Lower lobe of right lung (tissue), 2 donors: Measurements from ENCODE around the gene ZNF664. TPM values are rescaled to one million over a fixed set of nuclear protein-coding genes. Genes with fewer than 3 reads are reported as not detected.

Source experiments
- ATAC-seq, 2 donors: fragments of 200-7000 bp; cut with Tn5 transposase; one replicate each; pipeline ENCODE4 v1.9.1; 2020 to 2022; ENCODE audit warnings: mild to moderate bottlenecking in 2 of 2, moderate library complexity in 2 of 2
- DNase-seq: peaks from one replicate; pipeline ENCODE4 v3.0.0-alpha.2; 2020
- H3K27ac ChIP-seq: fragments of 200-600 bp; one replicate; pipeline ENCODE4 v1.8.0; 2022
- H3K27me3 ChIP-seq: fragments of 200-600 bp; one replicate; pipeline ENCODE4 v1.8.0; 2022; ENCODE audit warnings: low read depth
- H3K36me3 ChIP-seq: fragments of 200-600 bp; one replicate; pipeline ENCODE4 v1.8.0; 2022; ENCODE audit warnings: mild to moderate bottlenecking
- H3K4me1 ChIP-seq: fragments of 200-600 bp; one replicate; pipeline ENCODE4 v1.8.0; 2022
- H3K4me3 ChIP-seq: fragments of 200-600 bp; one replicate; pipeline ENCODE4 v1.8.0; 2022; ENCODE audit warnings: mild to moderate bottlenecking
- H3K9me3 ChIP-seq: fragments of 200-600 bp; one replicate; pipeline ENCODE4 v1.8.0; 2022
- intact Hi-C: fragments of 100-400 bp; cut with DNase I; formaldehyde crosslinking; loops from one replicate; pipeline ENCODE4 v1.11.0; 2022
- total RNA-seq: library from RNA; stranded (reverse); fragmentation: NEBNext Ultra II Directional; extraction: Animal tissue kit (Norgen Biotek cat#: 25700); gene quantifications from one replicate; pipeline ENCODE4 v1.2.1, GENCODE V29; 2021
- TF ChIP-seq, protein P1 (sequence below): fragments of 200-600 bp; IDR thresholded peaks from one replicate; pipeline ENCODE4 v1.8.0; 2022; ENCODE audit warnings: antibody characterized with exemption, mild to moderate bottlenecking
- donor health status: DM: no; HTN: yes; CAD: no; lungs with severe emphysema.

Gene ZNF664
- total RNA-seq, 1 donor from 2014 or later = 84.2 TPM

DNA sequence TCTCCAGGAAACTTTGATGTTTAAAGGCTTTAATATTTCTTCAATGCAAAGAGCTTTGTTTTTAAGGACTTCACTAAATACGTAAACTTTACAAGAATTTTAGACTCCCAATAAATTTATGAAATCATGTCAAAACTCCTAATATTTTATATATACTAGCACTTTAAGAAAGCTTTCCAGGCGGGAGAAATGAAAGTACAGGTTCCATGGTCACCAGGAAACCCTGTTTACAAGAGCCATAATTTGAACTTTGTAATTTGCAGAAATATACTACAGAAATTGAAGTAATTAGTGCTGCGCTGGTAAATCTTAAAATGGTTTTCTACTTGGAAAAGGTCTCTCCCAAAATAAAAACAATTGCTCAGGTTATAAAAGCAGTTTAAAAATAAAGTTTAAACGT lies 9.2 kb upstream of the ZNF664 start:
- Histone ChIP-seq H3K36me3 (no peaks in the 10 kb centered on the region), H3K9me3 (no peaks in the 10 kb centered on the region), H3K4me1 (no peaks in the 10 kb centered on the region), H3K27me3 (no peaks in the 10 kb centered on the region), H3K4me3 (no peak overlapping the region), H3K27ac (no peak overlapping the region)
- no peak for DNase-seq
- TF ChIP-seq, protein P1, sequence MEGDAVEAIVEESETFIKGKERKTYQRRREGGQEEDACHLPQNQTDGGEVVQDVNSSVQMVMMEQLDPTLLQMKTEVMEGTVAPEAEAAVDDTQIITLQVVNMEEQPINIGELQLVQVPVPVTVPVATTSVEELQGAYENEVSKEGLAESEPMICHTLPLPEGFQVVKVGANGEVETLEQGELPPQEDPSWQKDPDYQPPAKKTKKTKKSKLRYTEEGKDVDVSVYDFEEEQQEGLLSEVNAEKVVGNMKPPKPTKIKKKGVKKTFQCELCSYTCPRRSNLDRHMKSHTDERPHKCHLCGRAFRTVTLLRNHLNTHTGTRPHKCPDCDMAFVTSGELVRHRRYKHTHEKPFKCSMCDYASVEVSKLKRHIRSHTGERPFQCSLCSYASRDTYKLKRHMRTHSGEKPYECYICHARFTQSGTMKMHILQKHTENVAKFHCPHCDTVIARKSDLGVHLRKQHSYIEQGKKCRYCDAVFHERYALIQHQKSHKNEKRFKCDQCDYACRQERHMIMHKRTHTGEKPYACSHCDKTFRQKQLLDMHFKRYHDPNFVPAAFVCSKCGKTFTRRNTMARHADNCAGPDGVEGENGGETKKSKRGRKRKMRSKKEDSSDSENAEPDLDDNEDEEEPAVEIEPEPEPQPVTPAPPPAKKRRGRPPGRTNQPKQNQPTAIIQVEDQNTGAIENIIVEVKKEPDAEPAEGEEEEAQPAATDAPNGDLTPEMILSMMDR = no peak
- intact Hi-C loops = no loop called here
- ATAC-seq = no peak

DNA sequence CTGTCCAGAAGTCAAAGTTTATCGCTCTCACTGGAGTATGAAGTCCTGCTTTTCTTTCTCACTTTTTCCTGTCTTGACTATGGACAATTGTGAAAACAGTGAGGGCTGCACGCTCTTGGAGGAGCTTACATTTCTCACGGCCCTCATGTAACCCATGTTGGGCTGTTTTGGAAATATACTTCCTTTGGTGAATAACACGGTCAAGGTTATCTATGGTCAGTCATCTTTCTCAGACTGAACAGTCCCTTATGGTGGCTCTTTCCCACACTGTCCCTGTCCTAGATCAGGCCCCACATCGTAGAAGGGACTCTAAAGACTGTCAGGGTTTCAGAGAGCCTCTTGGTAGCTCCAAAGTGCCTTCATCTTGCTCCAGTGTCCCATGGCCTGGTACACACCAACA lies 7.6 kb upstream of the ZNF664 start:
- Histone ChIP-seq H3K27me3 (no peaks in the 10 kb centered on the region), H3K4me1 (peaks cover 13% of the 10 kb centered on the region), H3K4me3 (no peak overlapping the region), H3K36me3 (no peaks in the 10 kb centered on the region), H3K9me3 (no peaks in the 10 kb centered on the region), H3K27ac (no peak overlapping the region)
- TF ChIP-seq, protein P1 = no peak
- intact Hi-C loops = no loop called here
- ATAC-seq (no peak), DNase-seq (no peak)

DNA sequence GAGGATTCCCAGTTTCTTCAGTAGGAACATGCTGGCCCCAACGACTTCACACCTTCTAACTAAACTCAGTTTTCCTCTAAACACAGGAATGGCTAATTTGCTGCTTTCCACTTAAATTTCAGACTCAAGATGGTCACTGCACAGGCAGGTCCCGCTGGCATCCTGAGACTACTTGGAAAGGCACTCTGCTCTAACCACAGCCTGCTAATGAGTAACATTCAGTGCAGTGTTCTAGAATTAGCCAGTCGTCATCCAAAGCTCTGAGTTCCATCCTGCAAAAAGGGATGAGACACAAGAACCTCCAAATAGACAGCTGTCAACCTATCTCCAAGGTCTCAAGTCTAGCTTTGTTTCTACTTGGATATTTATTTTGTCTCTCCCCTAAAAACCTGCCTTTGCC lies 6.4 kb upstream of the ZNF664 start:
- Histone ChIP-seq H3K4me1 (peaks cover 20% of the 10 kb centered on the region), H3K36me3 (no peaks in the 10 kb centered on the region), H3K4me3 (no peak overlapping the region), H3K27me3 (no peaks in the 10 kb centered on the region), H3K9me3 (no peaks in the 10 kb centered on the region), H3K27ac (no peak overlapping the region)
- no peak for DNase-seq
- intact Hi-C loops = no loop called here
- no peak for ATAC-seq
- TF ChIP-seq, protein P1 = no peak

DNA sequence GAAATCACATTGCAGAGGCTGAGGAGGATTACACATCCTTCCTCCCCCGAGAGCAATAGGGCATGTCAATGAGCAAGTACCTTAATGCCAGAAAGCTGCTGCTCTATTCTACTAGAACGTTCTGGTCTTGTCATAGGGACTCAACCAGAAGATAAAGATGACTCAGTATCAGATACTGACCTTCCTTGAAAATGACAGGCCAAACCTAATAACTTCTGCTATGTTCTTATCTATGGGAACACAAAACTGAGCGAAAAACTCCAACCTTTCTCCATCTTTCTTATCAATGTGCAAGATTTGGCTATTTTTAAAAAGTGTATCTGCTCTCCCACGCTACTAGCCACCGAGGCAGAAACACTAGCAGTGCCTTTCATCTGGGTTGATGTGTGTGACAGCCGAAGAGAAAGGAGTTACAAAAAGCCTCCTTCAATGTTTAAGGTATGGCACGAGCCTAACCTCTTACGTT lies 5.9 kb upstream of the ZNF664 start:
- Histone ChIP-seq H3K4me3 (no peak overlapping the region), H3K9me3 (no peaks in the 10 kb centered on the region), H3K36me3 (no peaks in the 10 kb centered on the region), H3K4me1 (peaks cover 20% of the 10 kb centered on the region), H3K27ac (no peak overlapping the region), H3K27me3 (no peaks in the 10 kb centered on the region)
- intact Hi-C loops = no loop called here
- ATAC-seq (no peak), DNase-seq (no peak)
- TF ChIP-seq, protein P1 = no peak

DNA sequence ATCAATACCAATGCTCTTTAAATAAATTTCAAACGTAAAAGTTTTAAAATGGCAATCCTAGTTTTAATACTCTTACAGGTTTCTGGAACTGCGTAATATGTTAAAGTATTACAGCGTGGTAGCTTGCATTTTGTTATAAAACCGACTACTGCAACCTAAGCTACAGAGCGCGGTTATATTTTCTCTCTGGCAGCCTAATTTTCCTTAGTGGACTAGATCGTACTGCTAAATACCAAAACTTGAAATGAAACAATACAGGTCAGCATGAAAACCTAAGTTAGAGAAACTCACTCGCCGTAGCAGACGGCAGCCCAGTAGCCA lies 1.6 kb upstream of the ZNF664 start:
- peaks cover 37% of the 10 kb centered on the region for H3K4me1 ChIP-seq
- H3K27ac ChIP-seq = peak overlapping the region; percentile 95
- H3K36me3 ChIP-seq = peaks cover 8% of the 10 kb centered on the region
- DNase-seq = no peak
- H3K27me3 ChIP-seq = no peaks in the 10 kb centered on the region
- intact Hi-C loops = no loop called here
- TF ChIP-seq, protein P1 = no peak
- peak overlapping the region; percentile 93 for H3K4me3 ChIP-seq
- no peak for ATAC-seq
- no peaks in the 10 kb centered on the region for H3K9me3 ChIP-seq
